HG02759 (cell line): Measurements from ENCODE around the gene NRIP1.

Experiments
- ATAC-seq: cut with Tn5 transposase; IDR thresholded peaks from one replicate; pipeline ENCODE4 v1.9.1; 2021; ENCODE audit warnings: mild to moderate bottlenecking, moderate library complexity; ENCODE audit not compliant: unreplicated experiment

NRIP1 gene

GRCh38 chr21:15064576-15065391 lies at the start of gene NRIP1:
TSS of gene NRIP1 (minus strand) at chr21:15065000. CDS start at chr21:14968192, 96,808 bp downstream.
- peak; percentile 83 for ATAC-seq

GRCh38 chr21:15112858-15113257 lies 48.1 kb upstream of the NRIP1 start:
- ATAC-seq = no peak

- no peak for ATAC-seq
Observed at GRCh38 chr21:15108801-15109200, 44.0 kb upstream of the NRIP1 start.

- ATAC-seq = no peak
Observed at GRCh38 chr21:15104470-15104869, 39.7 kb upstream of the NRIP1 start.

GRCh38 chr21:15098908-15099307 lies 34.1 kb upstream of the NRIP1 start:
- ATAC-seq = no peak

GRCh38 chr21:15098181-15098580 lies 33.4 kb upstream of the NRIP1 start:
- no peak for ATAC-seq

- ATAC-seq = no peak
Observed at GRCh38 chr21:15097580-15097979, 32.8 kb upstream of the NRIP1 start.

GRCh38 chr21:15096146-15096545 lies 31.3 kb upstream of the NRIP1 start:
- no peak for ATAC-seq

GRCh38 chr21:15095326-15095725 lies 30.5 kb upstream of the NRIP1 start:
- ATAC-seq = no peak

GRCh38 chr21:15094706-15095105 lies 29.9 kb upstream of the NRIP1 start:
- no peak for ATAC-seq

- ATAC-seq = no peak
Observed at GRCh38 chr21:15093216-15093615, 28.4 kb upstream of the NRIP1 start.

GRCh38 chr21:15092745-15093144 lies 27.9 kb upstream of the NRIP1 start:
- no peak for ATAC-seq

GRCh38 chr21:15090390-15090789 lies 25.6 kb upstream of the NRIP1 start:
- no peak for ATAC-seq

- no peak for ATAC-seq
Observed at GRCh38 chr21:15088488-15088887, 23.7 kb upstream of the NRIP1 start.

- ATAC-seq = no peak
Observed at GRCh38 chr21:15084668-15085067, 19.9 kb upstream of the NRIP1 start.

GRCh38 chr21:15080526-15080925 lies 15.7 kb upstream of the NRIP1 start:
- no peak for ATAC-seq

- no peak for ATAC-seq
Observed at GRCh38 chr21:15079269-15079668, 14.5 kb upstream of the NRIP1 start.

GRCh38 chr21:15078180-15078579 lies 13.4 kb upstream of the NRIP1 start:
- ATAC-seq = no peak

GRCh38 chr21:15077529-15078145 lies 12.8 kb upstream of the NRIP1 start:
- ATAC-seq = no peak

- ATAC-seq = no peak
Observed at GRCh38 chr21:15076730-15077129, 11.9 kb upstream of the NRIP1 start.

GRCh38 chr21:15071009-15071408 lies 6.2 kb upstream of the NRIP1 start:
- ATAC-seq = no peak

- no peak for ATAC-seq
Observed at GRCh38 chr21:15066123-15066575, 1.3 kb upstream of the NRIP1 start.
